ENCODE measurements around the gene DOK4. TPM values are rescaled to one million over a fixed set of nuclear protein-coding genes. Genes with fewer than 3 reads are reported as not detected.

DOK4 gene
- total and polyA plus RNA-seq, 2 of the 8 experiments (the other 6 are each of a cell fraction or from before 2014, with no cell fraction given), result 24.0 to 28.9 TPM

GRCh38 chr16:57522960-57523359 is 36.7 kb upstream of the DOK4 start (continued):
- TF ChIP-seq CHD7 (IDR thresholded peaks at IDR 0.05; ENCODE audit: insufficient replicate concordance, low read length), result no peak

Data from H1 (cell line).